HEK293T (cell line): ENCODE results near the gene TMPRSS3.

Experiments used
- SP1 ChIP-seq: fragments of 450-650 bp; IDR thresholded peaks from 2 replicates; pipeline ENCODE4 v1.6.1; 2017
- SUZ12 ChIP-seq: fragments of 450-650 bp; IDR thresholded peaks from 2 replicates; pipeline ENCODE4 v1.6.1; 2016; ENCODE audit warnings: mild to moderate bottlenecking
- TARDBP ChIP-seq: fragments of 450-650 bp; IDR thresholded peaks from 2 replicates; pipeline ENCODE4 v1.6.1; 2016

DNA sequence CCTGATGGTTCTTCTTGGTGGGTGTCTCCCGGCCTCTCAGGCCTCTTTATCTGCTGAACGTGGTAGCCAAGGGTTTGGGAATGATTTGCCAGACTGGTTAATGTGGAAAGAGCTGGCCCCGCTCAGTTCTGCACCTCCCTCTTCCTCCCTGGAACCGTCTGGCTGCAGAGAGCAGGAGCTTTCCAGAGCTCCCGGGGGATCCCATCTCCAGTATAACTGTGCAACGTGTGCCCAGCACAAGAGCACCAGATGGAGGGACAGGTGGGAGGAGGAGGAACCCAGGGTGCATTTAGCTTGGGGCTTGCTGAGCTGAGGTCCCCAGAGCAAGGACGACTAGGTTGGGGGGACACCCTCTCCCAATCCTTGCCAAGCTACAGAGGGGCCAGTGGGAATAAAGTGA is 34.6 kb downstream of the TMPRSS3 start:
- TF ChIP-seq TARDBP (no peak), SP1 (no peak), SUZ12 (no peak)
